ENCODE data around the gene ZBTB5.

- TF ChIP-seq CTCF (IDR thresholded peaks at IDR 0.05), result no peak
- TF ChIP-seq POLR2A (IDR thresholded peaks at IDR 0.05), result no peak
Measured at GRCh38 chr9:37395229-37395628, 70.0 kb downstream of the ZBTB5 start.
